GM12878 (cell line): ENCODE data around the gene MIOS. TPM values are rescaled to one million over a fixed set of nuclear protein-coding genes. Genes with fewer than 3 reads are reported as not detected.

Experiments used
- ATAC-seq: fragments of 200-7000 bp; cut with Tn5 transposase; 3 replicates; pipeline ENCODE4 v1.9.1; 2020; ENCODE audit warnings: mild to moderate bottlenecking, moderate library complexity
- BruUV-seq: library from RNA; stranded (reverse); fragments of 400-500 nt; replicated peaks from 2 replicates; lab custom pipeline; 2021; lab: Mats Ljungman, UMichigan
- CTCF ChIA-PET: fragments of 300-600 bp; sonication (Branson Sonifier 250); formaldehyde crosslinking; extraction: SDS; loops from one replicate; lab custom pipeline; 2021; ENCODE audit warnings: inconsistent platforms; lab: Yijun Ruan, JAX
- POLR2A ChIA-PET: fragments of 350-600 bp; formaldehyde crosslinking; extraction: SDS; loops from one replicate; lab custom pipeline; 2021; ENCODE audit warnings: inconsistent platforms; lab: Charles Lee
- RAD21 ChIA-PET: fragments of 300-600 bp; sonication (Branson Sonifier 250); formaldehyde crosslinking; loops from one replicate; lab custom pipeline; 2023; ENCODE audit warnings: antibody characterized with exemption; ENCODE audit not compliant: unreplicated experiment; lab: Charles Lee
- SMC1A ChIA-PET: fragments of 300-600 bp; sonication (Branson Sonifier 250); formaldehyde crosslinking; loops from one replicate; lab custom pipeline; 2023; ENCODE audit not compliant: unreplicated experiment, uncharacterized antibody; lab: Charles Lee
- DNase-seq: peaks from one replicate; pipeline ENCODE4 v3.0.0-alpha.2; 2011; ENCODE audit warnings: low read depth, low spot score
- FAIRE-seq: peaks from 3 replicates; lab custom pipeline; 2011; peaks lifted over from hg19 to GRCh38; lab: Jason Lieb, UNC
- H2AFZ ChIP-seq: 2 replicates; pipeline ENCODE4 v1.6.0; 2011; ENCODE audit warnings: low read depth, low read length, control low read depth; ENCODE audit not compliant: control insufficient read depth
- H3K27ac ChIP-seq: 2 replicates; pipeline ENCODE4 v1.5.1; 2011; ENCODE audit warnings: control low read depth; ENCODE audit not compliant: control insufficient read depth, insufficient read depth
- H3K27me3 ChIP-seq, 2 experiments: replicated peaks in 1 of 2; 2 replicates each; pipeline versions ENCODE4 v1.6.0 to v1.6.1; 2011; ENCODE audit warnings: low read length in 1 of 2; ENCODE audit not compliant: control insufficient read depth in 2 of 2, insufficient read depth in 2 of 2
- H3K36me3 ChIP-seq, 2 experiments: 2 replicates each; pipeline ENCODE4 v1.5.1; 2011; ENCODE audit warnings: low read length in 1 of 2; ENCODE audit not compliant: control insufficient read depth in 2 of 2, insufficient read depth in 2 of 2
- H3K4me1 ChIP-seq: 2 replicates; pipeline ENCODE4 v1.6.1; 2011; ENCODE audit warnings: mild to moderate bottlenecking, low read length, moderate library complexity, mixed read lengths; ENCODE audit not compliant: control insufficient read depth, insufficient read depth
- H3K4me2 ChIP-seq: 2 replicates; pipeline ENCODE4 v1.6.0; 2011; ENCODE audit warnings: control low read depth; ENCODE audit not compliant: control insufficient read depth, insufficient read depth
- H3K4me3 ChIP-seq: fragments of 200-600 bp; sonication (generic); 2 replicates; pipeline ENCODE4 v1.5.1; 2016
- H3K79me2 ChIP-seq: 2 replicates; pipeline ENCODE4 v1.6.0; 2011; ENCODE audit warnings: low read length; ENCODE audit not compliant: control insufficient read depth, insufficient read depth
- H3K9ac ChIP-seq: 2 replicates; pipeline ENCODE4 v1.8.0; 2011; ENCODE audit warnings: low read length, control low read depth, mixed read lengths; ENCODE audit not compliant: control insufficient read depth, insufficient read depth
- H3K9me3 ChIP-seq: replicated peaks from 3 replicates; pipeline ENCODE4 v1.5.1; 2011; ENCODE audit warnings: mild to moderate bottlenecking, low read length; ENCODE audit not compliant: control insufficient read depth, insufficient read depth
- H4K20me1 ChIP-seq: 2 replicates; pipeline ENCODE4 v1.6.0; 2011; ENCODE audit not compliant: control insufficient read depth, insufficient read depth
- BACH1 ChIP-seq: fragments of 450-650 bp; IDR thresholded peaks from 2 replicates; pipeline ENCODE4 v1.6.1; 2017; ENCODE audit warnings: mild to moderate bottlenecking, borderline replicate concordance
- EP300 ChIP-seq, 2 experiments: fragments of 150-350 bp in 1 of 2; IDR thresholded peaks; 2 replicates each; pipeline ENCODE4 v1.6.1; 2011 to 2012; ENCODE audit warnings: low read depth in 2 of 2, low read length in 2 of 2, borderline replicate concordance in 1 of 2, improper control_type of control experiment in 1 of 2, inconsistent platforms in 1 of 2; ENCODE audit not compliant: control insufficient read depth in 1 of 2
- IRF4 ChIP-seq: IDR thresholded peaks from 2 replicates; pipeline ENCODE4 v1.6.1; 2011; ENCODE audit warnings: low read depth, low read length
- NFYB ChIP-seq: IDR thresholded peaks from 2 replicates; pipeline ENCODE4 v1.6.1; 2011; ENCODE audit warnings: low read depth, mild to moderate bottlenecking, low read length, improper control_type of control experiment, moderate library complexity; ENCODE audit not compliant: insufficient read depth
- NR2F1 ChIP-seq: fragments of 450-650 bp; conservative IDR thresholded peaks from 2 replicates; pipeline ENCODE4 v1.6.1; 2017; ENCODE audit warnings: mild to moderate bottlenecking
- PKNOX1 ChIP-seq: fragments of 450-650 bp; IDR thresholded peaks from 2 replicates; pipeline ENCODE4 v1.6.1; 2016; ENCODE audit warnings: mild to moderate bottlenecking
- PRDM15 ChIP-seq: fragments of 450-650 bp; formaldehyde crosslinking; IDR thresholded peaks from 2 replicates; pipeline ENCODE4 v1.4.0; 2020; ENCODE audit warnings: mild to moderate bottlenecking, moderate library complexity
- SREBF2 ChIP-seq: IDR thresholded peaks from 2 replicates; pipeline ENCODE4 v1.6.1; 2012; ENCODE audit warnings: mild to moderate bottlenecking, low read length
- SUZ12 ChIP-seq: fragments of 200-600 bp; sonication (generic); IDR thresholded peaks from one replicate; pipeline ENCODE4 v1.6.1; 2018; ENCODE audit warnings: antibody characterized with exemption, mild to moderate bottlenecking; ENCODE audit not compliant: unreplicated experiment
- TAF1 ChIP-seq: IDR thresholded peaks from 2 replicates; pipeline ENCODE4 v1.6.1; 2011; ENCODE audit warnings: mild to moderate bottlenecking, low read depth, low read length, borderline replicate concordance
- ZBTB4 ChIP-seq: fragments of 450-650 bp; formaldehyde crosslinking; IDR thresholded peaks from 2 replicates; pipeline ENCODE4 v1.4.0; 2022; ENCODE audit warnings: mild to moderate bottlenecking, moderate library complexity
- WGBS: methylation state at CpG from one replicate; pipeline ENCODE4 v1.1.6; 2016; ENCODE audit warnings: low lambda C conversion rate; ENCODE audit not compliant: insufficient replicate concordance, insufficient coverage; ENCODE audit errors: missing lambda C conversion rate; 5-methylcytosine and 5-hydroxymethylcytosine counted together
- in situ Hi-C: fragments of 300-500 bp; cut with MboI; formaldehyde crosslinking; loops from 9 replicates; pipeline ENCODE4 v1.14.3; 2018; ENCODE audit warnings: mixed read lengths
- intact Hi-C: fragments of 100-400 bp; cut with micrococcal nuclease; formaldehyde crosslinking; loops from one replicate; pipeline ENCODE4 v1.14.2; 2022; ENCODE audit not compliant: unreplicated experiment
- polyA plus RNA-seq, 11 experiments: library from polyadenylated mRNA; depleted of rRNA in 4 of 11; unstranded in 6 of 11; stranded (reverse) in 5 of 11; fragments of >200 nt; fragmentation: Nextera tagmentation in 4 of 11; fragmentation: Illumina TruSeq in 1 of 11; extraction: Ambion mirVana in 4 of 11; extraction: Trizol in 1 of 11; gene quantifications; 1 replicate in 1 of 11; 2 replicates in 10 of 11; pipeline versions ENCODE4 v1.2.1 to v1.2.3, GENCODE V29; 2011 to 2016; ENCODE audit warnings: inconsistent platforms in 2 of 11, missing spikeins in 2 of 11, low read depth in 1 of 11
- total RNA-seq, 4 experiments: library from RNA; depleted of rRNA in 3 of 4; stranded (reverse); fragments of >200 nt in 3 of 4; fragmentation: Illumina TruSeq in 1 of 4; extraction: Trizol in 1 of 4; gene quantifications; 2 replicates each; pipeline versions ENCODE4 v1.2.1 to v1.2.3, GENCODE V29; 2013 to 2021
- TF ChIP-seq, protein P1 (sequence below): fragments of 450-650 bp; IDR thresholded peaks from 2 replicates; pipeline ENCODE4 v1.6.1; 2017; ENCODE audit warnings: low read depth, mild to moderate bottlenecking, moderate library complexity

The MIOS gene
- total and polyA plus RNA-seq, 10 of the 15 experiments (the other 5 are each of a cell fraction or from before 2014, with no cell fraction given), result 13.1 to 94.9 (median 54.2) TPM

- ATAC-seq (no peak), DNase-seq (no peak), FAIRE-seq (no peak)
- Histone ChIP-seq H3K27me3 (no peaks in the 10 kb centered on the region), H3K27ac (no peak overlapping the region), H2AFZ (no peak overlapping the region), H3K9me3 (no peaks in the 10 kb centered on the region; the same call in 1 of the 3 replicates), H4K20me1 (no peaks in the 10 kb centered on the region), H3K36me3 (peaks cover 1 to 41% of the 10 kb centered on the region in 2 experiments), H3K79me2 (no peaks in the 10 kb centered on the region), H3K9ac (no peak overlapping the region), H3K4me3 (no peak overlapping the region), H3K4me2 (no peak overlapping the region), H3K4me1 (no peaks in the 10 kb centered on the region)
- CTCF ChIA-PET, result interaction anchor here (0.7 to 3.8 kb wide), 11 partner anchors 10 to 621 kb away, joined by 3 to 28 read pairs (median 5); no protein-coding TSS in a partner anchor
- RAD21 ChIA-PET, result interaction anchor here (0.7 to 1.8 kb wide), 5 partner anchors 9 to 621 kb away, joined by 3 to 6 read pairs (median 5); partner anchors contain the start of gene UMAD1
- intact Hi-C loops (loop anchor here (5.0 to 10.0 kb wide), 2 partner anchors 169 to 621 kb away; no protein-coding TSS in a partner anchor), in situ Hi-C loops (loop anchor here (25.0 kb wide), 1 partner anchor 616 kb away; no protein-coding TSS in a partner anchor)
- BruUV-seq, result no TSS peak
- WGBS, result 89% methylated on average over 5 of the region's 5 CpGs
- SMC1A ChIA-PET, result interaction anchor here (0.8 to 2.9 kb wide), 9 partner anchors 10 to 621 kb away, joined by 3 to 18 read pairs (median 7); no protein-coding TSS in a partner anchor
- POLR2A ChIA-PET, result interaction anchor here (1.2 kb wide), 1 partner anchor 45 kb away, joined by 6 read pairs; the partner anchor contains the start of gene UMAD1
- no peak for TF ChIP-seq IRF4
- no peak for TF ChIP-seq SUZ12
- TF ChIP-seq, protein P1, sequence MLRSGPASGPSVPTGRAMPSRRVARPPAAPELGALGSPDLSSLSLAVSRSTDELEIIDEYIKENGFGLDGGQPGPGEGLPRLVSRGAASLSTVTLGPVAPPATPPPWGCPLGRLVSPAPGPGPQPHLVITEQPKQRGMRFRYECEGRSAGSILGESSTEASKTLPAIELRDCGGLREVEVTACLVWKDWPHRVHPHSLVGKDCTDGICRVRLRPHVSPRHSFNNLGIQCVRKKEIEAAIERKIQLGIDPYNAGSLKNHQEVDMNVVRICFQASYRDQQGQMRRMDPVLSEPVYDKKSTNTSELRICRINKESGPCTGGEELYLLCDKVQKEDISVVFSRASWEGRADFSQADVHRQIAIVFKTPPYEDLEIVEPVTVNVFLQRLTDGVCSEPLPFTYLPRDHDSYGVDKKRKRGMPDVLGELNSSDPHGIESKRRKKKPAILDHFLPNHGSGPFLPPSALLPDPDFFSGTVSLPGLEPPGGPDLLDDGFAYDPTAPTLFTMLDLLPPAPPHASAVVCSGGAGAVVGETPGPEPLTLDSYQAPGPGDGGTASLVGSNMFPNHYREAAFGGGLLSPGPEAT, result no peak
- TF ChIP-seq NR2F1, result no peak
- TF ChIP-seq PKNOX1, result no peak
- no peak for TF ChIP-seq TAF1
- no peak for TF ChIP-seq BACH1
- TF ChIP-seq PRDM15 (CRISPR knock-in tag), result no peak
- TF ChIP-seq SREBF2, result no peak
- TF ChIP-seq NFYB, result no peak
- TF ChIP-seq ZBTB4 (CRISPR knock-in tag), result no peak
- TF ChIP-seq EP300 (IDR thresholded peaks at IDR 0.05; ENCODE audit: borderline replicate concordance in 1 of 2, control insufficient read depth in 1 of 2, low read depth in 2 of 2, low read length in 2 of 2), result no peak
These were observed 29.5 kb downstream of the MIOS start for GRCh38 chr7:7596176-7596575.
